ENCODE measurements around the gene SLC52A3. TPM values are rescaled to one million over a fixed set of nuclear protein-coding genes. Genes with fewer than 3 reads are reported as not detected.
A peak's percentile ranks its signal among the peaks of the same experiment; 100 is the strongest.

Gene SLC52A3
- total RNA-seq, 1 donor from 2014 or later: 0.38 TPM

DNA sequence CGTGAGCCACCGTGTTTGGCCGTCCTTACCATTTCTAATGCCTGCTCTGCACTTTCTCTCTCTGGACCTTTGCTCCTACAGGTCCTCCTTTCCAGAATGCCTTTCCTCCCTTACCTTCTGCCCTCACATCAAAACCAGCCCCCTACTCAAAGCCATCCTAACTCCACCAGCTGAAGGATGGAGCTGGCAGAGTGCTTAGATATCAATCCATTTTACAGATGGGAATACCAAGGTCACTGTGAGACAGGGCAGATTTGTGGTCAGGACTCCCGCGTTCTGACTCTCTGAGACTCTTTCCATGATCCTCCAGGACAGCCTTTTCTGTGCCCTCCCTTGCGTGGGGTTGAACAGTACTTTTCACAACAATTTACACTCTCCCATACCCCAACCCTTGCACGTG, 51.0 kb downstream of the SLC52A3 start:
- no peaks in the 10 kb centered on the region for H3K4me1 Mint-ChIP-seq (ENCODE audit: low read depth)
- H3K27ac Mint-ChIP-seq: no peak overlapping the region
- H3K4me3 Mint-ChIP-seq (ENCODE audit: low read depth): no peak overlapping the region
- TF ChIP-seq, protein P1, sequence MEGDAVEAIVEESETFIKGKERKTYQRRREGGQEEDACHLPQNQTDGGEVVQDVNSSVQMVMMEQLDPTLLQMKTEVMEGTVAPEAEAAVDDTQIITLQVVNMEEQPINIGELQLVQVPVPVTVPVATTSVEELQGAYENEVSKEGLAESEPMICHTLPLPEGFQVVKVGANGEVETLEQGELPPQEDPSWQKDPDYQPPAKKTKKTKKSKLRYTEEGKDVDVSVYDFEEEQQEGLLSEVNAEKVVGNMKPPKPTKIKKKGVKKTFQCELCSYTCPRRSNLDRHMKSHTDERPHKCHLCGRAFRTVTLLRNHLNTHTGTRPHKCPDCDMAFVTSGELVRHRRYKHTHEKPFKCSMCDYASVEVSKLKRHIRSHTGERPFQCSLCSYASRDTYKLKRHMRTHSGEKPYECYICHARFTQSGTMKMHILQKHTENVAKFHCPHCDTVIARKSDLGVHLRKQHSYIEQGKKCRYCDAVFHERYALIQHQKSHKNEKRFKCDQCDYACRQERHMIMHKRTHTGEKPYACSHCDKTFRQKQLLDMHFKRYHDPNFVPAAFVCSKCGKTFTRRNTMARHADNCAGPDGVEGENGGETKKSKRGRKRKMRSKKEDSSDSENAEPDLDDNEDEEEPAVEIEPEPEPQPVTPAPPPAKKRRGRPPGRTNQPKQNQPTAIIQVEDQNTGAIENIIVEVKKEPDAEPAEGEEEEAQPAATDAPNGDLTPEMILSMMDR (IDR thresholded peaks at IDR 0.05; ENCODE audit: unreplicated experiment): no peak
- H3K27me3 Mint-ChIP-seq: peaks cover 42% of the 10 kb centered on the region
- H3K9me3 Mint-ChIP-seq (ENCODE audit: low read depth): peaks cover 6% of the 10 kb centered on the region
- DNase-seq (ENCODE audit: low spot score, unreplicated experiment): no peak
- H3K36me3 Mint-ChIP-seq (ENCODE audit: insufficient read depth): no peaks in the 10 kb centered on the region

DNA sequence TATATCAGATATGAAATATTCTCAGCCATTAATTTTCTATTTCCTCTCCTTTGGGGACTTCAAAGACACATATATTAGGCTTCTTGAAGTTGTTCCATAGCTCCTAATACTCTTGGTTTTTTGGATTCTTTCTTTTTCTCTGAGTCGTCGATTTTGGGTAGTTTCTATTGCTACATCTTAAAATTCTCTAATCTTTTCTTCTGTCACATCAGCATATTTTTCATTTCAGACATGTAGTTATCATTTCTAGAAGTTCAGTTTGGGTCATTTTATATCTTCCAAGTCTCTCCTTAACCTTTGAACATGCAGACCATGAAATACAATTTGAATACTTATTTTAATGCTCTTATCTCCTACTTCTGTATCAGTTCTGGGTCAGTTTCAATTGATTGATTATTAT, 53.8 kb downstream of the SLC52A3 start:
- H3K27ac Mint-ChIP-seq: no peak overlapping the region
- TF ChIP-seq, protein P1 (IDR thresholded peaks at IDR 0.05; ENCODE audit: unreplicated experiment): no peak
- H3K9me3 Mint-ChIP-seq (ENCODE audit: low read depth): peaks cover 6% of the 10 kb centered on the region
- DNase-seq (ENCODE audit: low spot score, unreplicated experiment): no peak
- no peak overlapping the region for H3K4me3 Mint-ChIP-seq (ENCODE audit: low read depth)
- peaks cover 4% of the 10 kb centered on the region for H3K4me1 Mint-ChIP-seq (ENCODE audit: low read depth)
- H3K36me3 Mint-ChIP-seq (ENCODE audit: insufficient read depth): no peaks in the 10 kb centered on the region
- peaks cover 26% of the 10 kb centered on the region for H3K27me3 Mint-ChIP-seq

DNA sequence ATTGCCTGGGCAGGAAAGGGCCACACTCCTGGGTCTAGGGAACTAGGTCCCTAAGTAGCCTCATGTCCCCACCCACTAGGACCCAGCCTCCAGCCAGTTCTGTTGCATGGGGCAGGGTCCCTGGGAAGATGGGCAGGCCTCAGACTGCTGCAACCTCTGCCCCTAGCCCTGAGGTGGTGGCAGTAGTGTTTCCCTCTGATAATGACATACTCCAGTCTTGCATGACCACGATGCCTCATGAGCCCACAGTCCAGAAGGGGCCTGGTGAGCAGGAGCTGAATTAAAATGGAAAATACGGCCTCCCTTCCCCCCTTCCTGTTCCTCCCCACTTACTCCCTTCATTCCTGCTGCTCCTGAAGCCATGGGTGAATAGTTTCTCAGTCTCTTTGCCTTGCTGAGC, 56.7 kb downstream of the SLC52A3 start:
- Mint-ChIP-seq H3K9me3 (ENCODE audit: low read depth) (peaks cover 10% of the 10 kb centered on the region), H3K27me3 (peaks cover 27% of the 10 kb centered on the region), H3K27ac (no peak overlapping the region), H3K36me3 (ENCODE audit: insufficient read depth) (peaks cover 1% of the 10 kb centered on the region), H3K4me1 (ENCODE audit: low read depth) (peaks cover 8% of the 10 kb centered on the region), H3K4me3 (ENCODE audit: low read depth) (no peak overlapping the region)
- TF ChIP-seq, protein P1 (IDR thresholded peaks at IDR 0.05; ENCODE audit: unreplicated experiment): no peak
- no peak for DNase-seq (ENCODE audit: low spot score, unreplicated experiment)

DNA sequence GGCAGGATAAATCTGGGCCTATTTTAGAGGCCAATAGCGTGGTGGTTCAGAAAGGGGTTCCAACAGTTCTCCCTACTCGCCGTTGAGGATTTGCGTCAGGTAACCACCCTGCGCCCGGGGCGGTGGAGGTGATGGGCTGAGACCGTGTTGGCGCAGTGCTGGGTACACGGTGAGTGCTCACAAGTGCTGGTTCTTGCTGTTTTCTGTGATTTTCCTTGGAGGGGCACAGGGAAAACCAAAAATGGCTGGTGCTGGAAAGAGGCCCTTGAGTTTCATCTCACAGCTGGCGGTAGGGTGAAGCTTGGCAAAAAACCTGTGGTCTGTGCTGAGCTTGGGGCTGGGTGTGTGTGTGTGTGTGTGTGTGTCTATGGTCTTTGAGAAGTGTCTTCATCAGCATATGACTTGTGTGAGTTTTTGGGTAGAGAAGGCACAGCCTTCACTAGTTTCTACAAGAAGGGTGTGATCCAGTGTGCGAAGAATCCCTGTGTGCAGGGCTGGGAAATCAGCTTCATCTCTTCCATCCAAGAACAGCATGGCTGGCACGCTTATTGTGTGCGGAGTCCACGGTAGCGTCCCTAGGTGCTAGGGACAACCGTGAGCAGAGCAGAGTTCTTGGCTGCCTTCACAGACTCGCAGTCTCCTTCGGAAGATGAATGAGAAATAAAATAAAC, 57.4 kb downstream of the SLC52A3 start:
- Mint-ChIP-seq H3K4me3 (ENCODE audit: low read depth) (peak overlapping the region; percentile 44), H3K9me3 (ENCODE audit: low read depth) (peaks cover 10% of the 10 kb centered on the region), H3K27ac (no peak overlapping the region), H3K27me3 (peaks cover 27% of the 10 kb centered on the region), H3K4me1 (ENCODE audit: low read depth) (peaks cover 8% of the 10 kb centered on the region), H3K36me3 (ENCODE audit: insufficient read depth) (peaks cover 1% of the 10 kb centered on the region)
- DNase-seq (ENCODE audit: low spot score, unreplicated experiment): no peak
- TF ChIP-seq, protein P1 (IDR thresholded peaks at IDR 0.05; ENCODE audit: unreplicated experiment): no peak

Other genes with a start within 250 kb of the SLC52A3 start
- gene CSNK2A1, start 224.7 kb downstream of the SLC52A3 start, total RNA-seq: 175 and 185 TPM in 2 replicates
- gene TCF15, start 158.2 kb downstream of the SLC52A3 start, total RNA-seq: not detected in 2 replicates
- 12.0 and 13.8 TPM in 2 replicates for gene SRXN1, start 115.3 kb downstream of the SLC52A3 start, total RNA-seq
- gene SCRT2, start 92.7 kb downstream of the SLC52A3 start, total RNA-seq: not detected in 2 replicates
- 17.4 and 17.9 TPM in 2 replicates for gene FAM110A, start 65.2 kb upstream of the SLC52A3 start, total RNA-seq
- not detected in 2 replicates for gene ANGPT4, start 147.8 kb upstream of the SLC52A3 start, total RNA-seq
- gene RSPO4, start 233.8 kb upstream of the SLC52A3 start, total RNA-seq: 1.4 and 1.7 TPM in 2 replicates